Islet precursor cell (in vitro differentiated cells): ENCODE results near the gene UBXN1.
"Not testable (repeated sequence)": the region's sequence is repeated elsewhere in the genome, so short reads cannot be mapped to it uniquely, and the experiment has no call there.

Experiments used
- DNase-seq: peaks from one replicate; pipeline ENCODE4 v3.0.0-alpha.2; 2018

UBXN1 gene

GRCh38 chr11:62671236-62671607 is 7.7 kb downstream of the UBXN1 start:
- DNase-seq: no peak

GRCh38 chr11:62669420-62670161 is 9.3 kb downstream of the UBXN1 start:
- no peak for DNase-seq

- DNase-seq: no peak
Observed at GRCh38 chr11:62667460-62667859, 11.4 kb downstream of the UBXN1 start.

GRCh38 chr11:62666259-62666926 is 12.5 kb downstream of the UBXN1 start:
- no peak for DNase-seq

- DNase-seq: no peak
Observed at GRCh38 chr11:62665599-62666258, 13.1 kb downstream of the UBXN1 start.

GRCh38 chr11:62665075-62665598 is 13.7 kb downstream of the UBXN1 start, which contains the start of the genes C11orf98 and CSKMT:
C11orf98 (minus strand) TSS chr11:62665210; CDS start chr11:62665169, 41 bp downstream.
CSKMT (plus strand) TSS chr11:62665312; CDS start chr11:62665880, 568 bp downstream.
- peak; percentile 97 for DNase-seq

GRCh38 chr11:62664405-62665074 is 14.3 kb downstream of the UBXN1 start:
- peak; percentile 84 for DNase-seq

GRCh38 chr11:62656796-62657429 is 22.0 kb downstream of the UBXN1 start:
- DNase-seq: no peak

GRCh38 chr11:62654297-62654696 is 24.6 kb downstream of the UBXN1 start:
- no peak for DNase-seq

- no peak for DNase-seq
Observed at GRCh38 chr11:62652161-62653006, 26.5 kb downstream of the UBXN1 start.

- not testable (repeated sequence) for DNase-seq
Observed at GRCh38 chr11:62650283-62650682, 28.6 kb downstream of the UBXN1 start.

GRCh38 chr11:62649486-62649885 is 29.4 kb downstream of the UBXN1 start:
- no peak for DNase-seq

- no peak for DNase-seq
Observed at GRCh38 chr11:62648967-62649364, 29.9 kb downstream of the UBXN1 start.

GRCh38 chr11:62648185-62648966 is 30.5 kb downstream of the UBXN1 start:
- DNase-seq: no peak

- no peak for DNase-seq
Observed at GRCh38 chr11:62647609-62648005, 31.3 kb downstream of the UBXN1 start.

GRCh38 chr11:62646825-62647608 is 31.9 kb downstream of the UBXN1 start:
- no peak for DNase-seq

GRCh38 chr11:62645946-62646824 is 32.7 kb downstream of the UBXN1 start, which contains the start of gene GANAB:
GANAB (minus strand) TSS chr11:62646613; CDS start chr11:62646599, 14 bp downstream.
- peak; percentile 99 for DNase-seq

GRCh38 chr11:62645671-62645945 is 33.3 kb downstream of the UBXN1 start:
- DNase-seq: no peak

GRCh38 chr11:62644220-62644619 is 34.7 kb downstream of the UBXN1 start:
- DNase-seq: no peak
